Ureter (tissue), 1 donor: ENCODE data around the gene LRMDA. TPM values are rescaled to one million over a fixed set of nuclear protein-coding genes. Genes with fewer than 3 reads are reported as not detected.
A peak's percentile ranks its signal among the peaks of the same experiment; 100 is the strongest.

Source experiments
- DNase-seq: peaks from one replicate; pipeline ENCODE4 v3.0.0-alpha.2; 2020; ENCODE audit warnings: low spot score
- total RNA-seq: library from RNA; stranded (reverse); gene quantifications from one replicate; pipeline ENCODE4 v1.2.4, GENCODE V29; 2023
- donor health status: DM: yes; HTN: yes; CAD: no.

LRMDA gene
- total RNA-seq, 1 donor from 2014 or later = 23.1 TPM

- DNase-seq = no peak
Observed at GRCh38 chr10:76265441-76266113, 834.2 kb downstream of the LRMDA start.

DNA sequence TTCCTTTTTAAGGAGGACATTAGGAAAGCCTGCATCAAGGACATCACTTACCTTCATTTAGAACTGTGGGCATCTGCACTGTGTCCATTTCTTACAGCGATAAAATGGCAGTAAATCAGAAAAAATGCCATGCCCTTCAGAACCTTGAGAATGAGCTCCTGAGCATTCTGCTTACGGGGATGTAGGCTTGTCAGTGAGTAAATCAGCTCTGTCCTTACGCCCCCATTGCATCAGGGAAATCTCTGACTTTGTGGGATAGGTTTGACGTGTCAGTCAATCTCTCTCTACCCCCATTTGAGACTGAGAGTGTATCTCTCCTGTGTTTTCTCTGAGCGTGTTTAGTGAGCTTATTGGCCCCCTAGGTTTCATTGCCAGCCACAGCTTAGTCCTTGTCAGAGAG lies 837.1 kb downstream of the LRMDA start:
- DNase-seq = no peak

- DNase-seq = no peak
Observed at GRCh38 chr10:76268954-76269353, 837.5 kb downstream of the LRMDA start.

DNA sequence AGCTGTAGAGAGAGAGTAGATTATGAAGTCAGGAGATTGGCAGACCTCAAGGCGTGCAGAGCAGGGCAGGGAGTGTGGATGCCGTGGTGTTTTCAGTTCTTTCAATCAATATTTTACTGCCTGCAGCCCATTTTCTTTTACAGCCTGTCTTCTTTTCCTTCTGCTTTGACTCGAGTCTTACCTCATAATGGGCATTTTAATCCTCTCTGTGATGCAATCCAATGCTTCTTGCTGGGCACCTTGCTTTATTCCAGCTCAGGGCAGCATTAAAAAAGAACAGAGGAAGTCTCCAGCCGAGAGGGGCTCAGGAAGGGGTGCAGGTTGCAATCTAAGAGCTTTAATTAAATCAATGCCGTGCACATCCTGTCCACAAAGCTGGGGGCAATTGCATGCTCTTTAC lies 839.0 kb downstream of the LRMDA start:
- DNase-seq = no peak

GRCh38 chr10:76274933-76275332 lies 843.5 kb downstream of the LRMDA start:
- DNase-seq = no peak

DNA sequence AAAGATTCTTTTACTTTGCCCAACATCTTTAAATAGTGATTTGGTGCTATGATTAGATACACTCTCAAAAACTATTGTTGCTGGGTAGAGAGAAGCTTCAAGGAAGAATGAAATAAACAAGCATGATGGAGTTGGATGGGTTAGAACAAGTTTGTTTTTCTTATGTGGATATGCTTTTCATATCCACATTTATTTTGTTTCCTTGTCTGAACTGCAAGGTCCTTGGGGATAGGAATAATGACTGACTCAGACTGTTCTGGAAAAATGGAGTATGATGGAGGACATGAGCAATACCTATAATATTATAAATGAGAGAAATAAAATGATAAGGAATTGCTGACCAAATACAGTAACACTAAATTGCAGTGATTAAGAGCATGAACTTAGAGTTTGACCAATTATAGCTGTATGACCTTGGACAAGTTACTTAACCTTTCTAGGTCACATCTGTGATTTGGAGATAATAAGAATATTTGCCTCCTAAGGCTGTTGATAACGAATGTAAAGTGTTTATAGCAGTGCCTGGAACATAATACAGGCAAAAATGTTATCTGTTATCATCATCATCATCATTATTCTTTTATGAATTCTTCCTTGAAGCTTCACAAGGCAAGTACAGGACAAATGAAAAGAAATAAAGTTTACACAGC lies 847.5 kb downstream of the LRMDA start:
- no peak for DNase-seq

DNA sequence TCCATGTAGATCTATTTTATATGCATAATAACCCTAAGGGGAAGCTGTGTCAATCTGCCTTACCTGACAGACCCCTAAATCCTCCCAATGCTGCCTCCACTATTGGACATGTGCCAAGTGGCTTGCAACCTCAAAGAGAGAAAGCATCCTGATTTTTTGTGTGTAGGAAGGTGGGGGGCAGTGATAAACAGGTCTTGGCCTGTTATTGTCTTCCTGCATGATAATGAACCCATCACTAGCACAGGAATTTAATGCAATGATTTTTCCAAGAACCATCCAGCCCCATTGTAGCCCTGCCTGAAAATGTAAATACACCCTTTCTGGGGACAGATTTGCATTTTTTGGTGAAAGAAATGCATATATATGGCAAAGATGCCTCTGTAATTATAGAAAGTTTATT lies 850.2 kb downstream of the LRMDA start:
- no peak for DNase-seq

- DNase-seq = peak; percentile 51
Observed at GRCh38 chr10:76282061-76283025, 850.9 kb downstream of the LRMDA start.

GRCh38 chr10:76284351-76284750 lies 852.9 kb downstream of the LRMDA start:
- no peak for DNase-seq

DNA sequence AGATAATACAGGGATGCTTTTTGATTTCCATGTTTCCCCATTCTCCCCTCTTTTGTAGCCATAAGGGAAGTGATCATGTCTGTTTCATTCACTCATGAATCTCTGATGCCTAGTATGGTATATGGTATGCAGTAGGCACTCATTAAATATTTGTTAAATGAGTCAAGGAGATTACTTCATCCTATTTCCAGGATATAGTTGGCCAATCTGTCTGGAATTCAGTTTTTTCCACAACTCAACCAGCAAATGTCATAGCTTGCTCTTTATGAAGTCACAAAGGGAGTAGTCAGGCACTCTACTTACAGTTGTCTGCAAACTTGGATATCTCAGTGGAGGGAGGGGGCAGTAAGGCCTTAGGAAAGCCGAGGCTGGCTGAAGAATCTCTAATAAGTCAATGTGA lies 853.6 kb downstream of the LRMDA start:
- no peak for DNase-seq

DNA sequence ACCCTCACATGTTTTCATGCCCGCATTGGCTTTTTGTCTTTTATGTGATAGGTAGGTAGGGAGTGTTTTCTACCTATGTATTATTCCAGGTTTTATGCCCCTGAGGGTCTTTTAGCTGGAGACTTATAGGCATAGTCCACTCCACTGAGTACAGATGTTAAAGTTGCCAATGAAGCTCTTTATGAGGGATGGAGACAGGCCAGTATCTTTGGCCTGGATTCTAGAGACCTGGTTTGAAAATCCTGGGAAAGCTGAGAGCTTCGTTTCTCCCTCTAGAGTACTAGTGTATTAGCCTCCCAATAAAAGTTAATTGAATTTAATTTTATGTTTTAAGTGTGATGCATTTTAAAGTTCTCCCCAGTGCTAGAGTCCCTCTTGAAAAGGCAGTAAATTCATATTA lies 854.1 kb downstream of the LRMDA start:
- DNase-seq = no peak

- DNase-seq = no peak
Observed at GRCh38 chr10:76286536-76286935, 855.1 kb downstream of the LRMDA start.

DNA sequence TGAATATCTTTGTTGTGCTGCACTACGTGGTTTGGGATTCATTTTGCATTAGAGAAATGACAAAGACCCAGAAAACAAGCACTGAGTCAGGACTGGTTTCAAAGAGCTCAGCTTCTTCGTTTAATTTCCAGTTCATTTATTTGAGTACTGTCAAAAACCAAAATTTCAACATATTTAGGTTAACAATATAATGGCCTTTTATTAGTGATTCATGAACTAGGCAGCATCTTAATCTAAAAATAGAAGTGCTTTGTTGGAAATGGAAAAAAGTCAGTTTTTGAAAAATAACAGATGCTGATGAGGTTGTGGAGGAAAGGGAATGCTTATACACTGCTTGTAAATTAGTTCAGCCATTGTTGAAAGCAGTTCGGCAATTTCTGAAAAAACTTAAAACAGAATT lies 856.4 kb downstream of the LRMDA start:
- no peak for DNase-seq

GRCh38 chr10:76291175-76291574 lies 859.8 kb downstream of the LRMDA start:
- DNase-seq = no peak

DNA sequence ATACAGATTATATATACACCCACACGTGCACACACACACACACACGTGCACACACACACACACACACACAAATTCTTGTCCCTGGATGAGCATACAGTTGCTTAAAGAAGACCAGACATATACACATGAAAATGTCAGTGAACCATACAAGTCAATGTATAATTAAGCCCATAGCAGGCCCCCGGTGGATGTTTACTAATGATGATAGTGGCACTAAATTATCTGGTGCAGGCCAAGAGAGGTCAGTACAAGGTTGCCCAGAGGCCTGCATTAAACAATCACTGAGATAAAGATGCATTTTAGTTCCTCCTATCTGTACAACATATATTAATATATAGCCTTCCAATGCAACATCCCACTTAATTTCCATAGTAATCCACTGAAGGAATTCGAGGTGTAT lies 860.5 kb downstream of the LRMDA start:
- DNase-seq = no peak

DNA sequence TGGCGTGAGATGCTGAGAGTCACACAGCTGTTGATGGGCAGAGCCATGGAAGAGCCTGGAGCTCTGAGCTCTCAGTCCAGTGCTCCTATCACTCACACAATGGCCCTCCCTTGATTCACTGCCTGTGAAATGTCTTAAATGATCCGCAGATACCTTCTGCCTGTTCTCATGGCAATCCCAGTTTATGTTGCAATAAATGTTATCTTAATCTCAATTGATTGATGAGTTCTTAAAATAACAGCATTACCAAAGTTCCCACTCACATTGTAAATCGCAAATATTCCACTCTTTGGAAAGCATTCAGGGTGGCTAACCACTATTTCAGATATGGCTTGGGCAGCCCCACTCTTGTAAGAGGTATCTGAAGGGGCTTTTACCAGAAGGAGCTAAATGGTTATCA lies 865.5 kb downstream of the LRMDA start:
- no peak for DNase-seq

DNA sequence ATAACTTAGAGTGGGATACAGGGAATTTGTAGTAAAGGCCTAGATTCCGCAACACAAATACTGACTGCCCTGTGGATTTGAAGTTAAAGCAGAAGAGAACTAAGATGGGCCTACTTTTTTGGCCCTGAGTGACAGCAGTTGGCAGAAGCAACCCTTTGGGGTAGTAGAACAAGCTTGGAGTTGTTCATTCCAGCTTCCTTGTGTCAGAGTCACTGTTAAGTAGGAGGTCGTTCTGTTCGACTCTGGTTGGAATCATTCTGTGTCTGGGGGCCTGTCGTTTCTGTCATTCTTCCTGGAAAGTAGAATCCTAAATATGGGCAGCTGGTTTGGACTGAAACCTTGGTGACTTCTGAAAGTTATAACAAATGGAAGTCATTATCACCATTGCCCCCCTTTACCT lies 865.9 kb downstream of the LRMDA start:
- DNase-seq = no peak

GRCh38 chr10:76297780-76298281 lies 866.4 kb downstream of the LRMDA start:
- no peak for DNase-seq

GRCh38 chr10:76298329-76298728 lies 866.9 kb downstream of the LRMDA start:
- DNase-seq = no peak

- no peak for DNase-seq
Observed at GRCh38 chr10:76299501-76299900, 868.1 kb downstream of the LRMDA start.

DNA sequence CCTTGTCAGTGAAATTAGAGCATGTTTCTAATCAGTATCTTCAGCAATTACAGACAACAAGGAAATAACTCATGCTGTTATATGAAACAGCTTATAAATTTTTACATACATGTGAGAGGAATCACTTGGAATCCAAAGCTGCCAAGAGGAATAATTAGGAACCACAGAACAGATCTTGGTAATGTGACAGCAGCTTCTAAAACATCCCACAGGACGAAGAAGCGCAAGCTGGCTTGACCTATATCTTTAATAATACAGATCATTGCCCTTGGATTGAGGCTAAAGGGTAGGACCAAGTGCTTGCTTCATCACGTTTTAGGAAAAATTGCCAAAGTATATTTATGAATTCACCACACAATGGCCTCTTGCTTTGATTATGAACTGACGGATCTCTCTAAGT lies 869.8 kb downstream of the LRMDA start:
- no peak for DNase-seq

GRCh38 chr10:76301950-76302349 lies 870.5 kb downstream of the LRMDA start:
- no peak for DNase-seq
